HuH-7.5 (cell line): Measurements from ENCODE around the gene MYBPC2.

Source experiments
- DNase-seq: peaks from one replicate; pipeline ENCODE4 v3.0.0; 2011; ENCODE audit warnings: low spot score

MYBPC2 gene

DNA sequence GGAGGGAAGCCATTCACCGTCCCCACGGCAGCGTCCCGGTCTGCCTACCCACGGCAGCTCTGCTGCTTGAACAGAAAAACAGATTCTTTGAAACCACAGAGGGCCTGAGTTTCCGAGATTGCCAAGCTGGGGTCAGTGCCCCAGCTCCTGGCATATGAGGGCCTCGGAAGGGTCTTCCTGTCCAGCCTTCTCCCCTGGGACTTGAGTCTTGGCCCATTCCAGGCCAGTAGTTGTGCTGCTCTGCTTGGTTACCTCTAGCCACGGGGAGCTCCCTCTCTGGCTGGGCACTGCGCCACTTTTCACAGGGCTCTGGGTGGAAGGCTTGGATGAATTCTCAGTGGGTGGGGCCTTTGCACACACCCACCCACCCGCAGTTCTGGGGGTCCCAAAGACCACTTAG is 22.6 kb upstream of the MYBPC2 start:
- no peak for DNase-seq

GRCh38 chr19:50412419-50412818 is 20.3 kb upstream of the MYBPC2 start:
- no peak for DNase-seq

DNA sequence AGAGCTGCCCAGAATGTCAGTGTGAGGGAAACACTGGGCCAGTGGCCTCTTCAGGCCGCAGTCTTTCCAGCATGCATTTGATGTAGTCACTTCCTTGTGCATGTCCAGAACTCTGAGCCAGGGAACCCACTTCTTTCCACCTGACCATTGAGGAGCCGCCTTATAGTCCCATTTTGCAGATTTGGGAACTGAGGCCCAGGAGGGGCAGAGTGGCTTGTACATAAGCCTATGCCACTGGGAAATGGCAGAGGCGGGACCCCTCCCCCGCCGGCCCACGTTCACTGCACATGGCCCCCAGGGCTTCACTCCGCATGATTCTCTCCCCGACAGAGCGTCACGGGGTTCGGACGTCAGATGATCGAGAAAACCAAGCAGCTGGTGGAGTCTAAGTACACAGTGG is 19.6 kb upstream of the MYBPC2 start:
- no peak for DNase-seq

DNA sequence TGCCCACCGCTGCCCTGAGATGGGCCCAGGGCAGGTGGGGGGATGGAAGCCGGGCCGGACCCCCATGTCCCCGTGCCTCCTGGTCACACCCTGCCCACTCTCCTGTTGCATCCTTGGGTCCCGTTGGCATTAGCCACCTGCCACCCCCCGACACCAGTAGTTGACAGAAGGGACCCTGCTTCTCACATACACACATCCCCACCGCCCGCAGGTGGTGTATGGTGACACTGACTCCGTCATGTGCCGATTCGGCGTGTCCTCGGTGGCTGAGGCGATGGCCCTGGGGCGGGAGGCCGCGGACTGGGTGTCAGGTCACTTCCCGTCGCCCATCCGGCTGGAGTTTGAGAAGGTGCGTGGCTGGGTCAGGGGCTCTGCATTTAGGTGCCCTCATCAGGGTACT is 19.2 kb upstream of the MYBPC2 start:
- no peak for DNase-seq

GRCh38 chr19:50414864-50415660 is 17.6 kb upstream of the MYBPC2 start:
- DNase-seq: peak; percentile 66

GRCh38 chr19:50415661-50416033 is 17.0 kb upstream of the MYBPC2 start:
- DNase-seq: no peak

GRCh38 chr19:50416034-50416977 is 16.4 kb upstream of the MYBPC2 start:
- DNase-seq: no peak

DNA sequence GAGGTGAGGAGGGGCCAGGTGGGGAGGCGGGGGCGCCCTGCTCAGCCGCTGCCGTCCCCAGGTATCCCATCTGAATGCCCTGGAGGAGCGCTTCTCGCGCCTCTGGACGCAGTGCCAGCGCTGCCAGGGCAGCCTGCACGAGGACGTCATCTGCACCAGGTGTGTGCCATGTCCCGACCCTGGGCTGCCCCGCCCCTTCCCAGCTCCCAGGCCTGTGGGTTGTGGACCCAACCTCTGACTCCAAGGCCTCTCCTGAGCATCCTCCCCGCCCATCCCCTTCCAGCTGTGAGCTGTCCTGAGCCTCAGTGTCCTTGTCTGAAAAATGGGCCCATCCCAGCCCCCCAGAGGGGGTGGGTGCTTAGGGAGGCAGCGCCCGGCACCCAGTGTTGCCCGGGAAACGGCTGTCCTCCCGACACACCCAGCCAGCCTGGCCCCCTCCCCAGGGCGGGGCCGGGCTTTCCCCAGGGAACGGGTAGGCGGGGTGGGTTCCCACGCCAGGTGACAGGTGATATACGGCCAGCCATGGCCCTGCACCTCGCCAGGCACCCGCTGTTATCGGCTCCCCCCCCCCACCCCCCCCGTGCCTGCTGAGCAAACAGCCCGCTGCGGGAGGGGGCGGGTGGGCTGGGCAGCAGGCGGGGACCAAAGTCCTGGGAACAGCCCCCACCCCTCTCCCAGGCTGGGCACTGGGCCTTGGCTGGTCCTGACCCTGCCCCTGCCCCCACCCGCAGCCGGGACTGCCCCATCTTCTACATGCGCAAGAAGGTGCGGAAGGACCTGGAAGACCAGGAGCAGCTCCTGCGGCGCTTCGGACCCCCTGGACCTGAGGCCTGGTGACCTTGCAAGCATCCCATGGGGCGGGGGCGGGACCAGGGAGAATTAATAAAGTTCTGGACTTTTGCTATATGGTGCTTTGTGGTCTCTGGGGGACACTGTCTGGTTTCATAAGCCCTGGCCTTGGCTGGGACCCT is 15.3 kb upstream of the MYBPC2 start:
- no peak for DNase-seq

GRCh38 chr19:50418176-50419021 is 14.3 kb upstream of the MYBPC2 start, which contains the start of gene SPIB:
Gene SPIB (plus strand): TSS chr19:50418938. CDS start chr19:50418963, 25 bp downstream.
- no peak for DNase-seq

GRCh38 chr19:50419022-50419579 is 13.6 kb upstream of the MYBPC2 start:
- DNase-seq: no peak

DNA sequence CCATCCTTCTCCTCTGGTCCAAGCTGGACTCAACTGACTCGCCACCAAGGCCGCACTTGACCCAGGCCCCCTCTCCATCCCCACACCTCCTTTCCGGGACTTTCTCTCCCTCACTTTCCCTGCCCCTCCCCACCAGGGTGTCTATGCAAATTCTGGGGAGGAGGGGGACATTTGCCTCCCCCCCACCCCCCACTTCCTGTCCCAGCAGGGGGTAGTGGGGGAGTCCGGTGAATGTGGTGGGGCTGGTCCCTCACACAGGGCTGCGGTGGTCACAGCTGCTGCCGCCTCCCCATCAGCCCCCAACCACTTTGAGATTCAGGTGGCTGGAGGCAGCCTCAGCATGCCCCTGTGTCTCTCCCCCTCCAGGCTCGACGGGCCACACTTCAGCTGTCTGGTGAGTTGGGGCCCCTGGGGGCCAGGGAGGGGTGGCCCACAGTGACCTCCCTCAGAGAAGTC is 13.1 kb upstream of the MYBPC2 start:
- no peak for DNase-seq

- no peak for DNase-seq
These were observed 12.6 kb upstream of the MYBPC2 start for GRCh38 chr19:50420127-50420526.

DNA sequence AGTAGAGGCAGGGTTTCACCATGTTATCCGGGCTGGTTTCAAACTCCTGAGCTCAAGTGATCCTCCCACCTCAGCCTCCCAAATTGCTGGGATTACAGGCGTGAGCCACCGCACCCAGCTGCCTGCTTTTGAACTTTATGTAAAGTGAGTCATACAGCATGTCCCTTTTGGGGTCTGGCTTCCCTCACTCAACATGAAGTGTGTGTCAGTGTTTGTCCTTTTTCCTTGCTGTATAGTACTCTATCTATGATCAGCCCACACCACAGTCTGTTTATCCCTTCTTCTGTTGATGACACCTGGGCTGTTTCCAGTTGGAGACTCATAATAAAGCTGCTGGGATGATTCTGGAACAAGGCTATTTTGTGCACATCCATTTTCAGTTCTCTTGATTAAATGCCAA is 11.9 kb upstream of the MYBPC2 start:
- no peak for DNase-seq

DNA sequence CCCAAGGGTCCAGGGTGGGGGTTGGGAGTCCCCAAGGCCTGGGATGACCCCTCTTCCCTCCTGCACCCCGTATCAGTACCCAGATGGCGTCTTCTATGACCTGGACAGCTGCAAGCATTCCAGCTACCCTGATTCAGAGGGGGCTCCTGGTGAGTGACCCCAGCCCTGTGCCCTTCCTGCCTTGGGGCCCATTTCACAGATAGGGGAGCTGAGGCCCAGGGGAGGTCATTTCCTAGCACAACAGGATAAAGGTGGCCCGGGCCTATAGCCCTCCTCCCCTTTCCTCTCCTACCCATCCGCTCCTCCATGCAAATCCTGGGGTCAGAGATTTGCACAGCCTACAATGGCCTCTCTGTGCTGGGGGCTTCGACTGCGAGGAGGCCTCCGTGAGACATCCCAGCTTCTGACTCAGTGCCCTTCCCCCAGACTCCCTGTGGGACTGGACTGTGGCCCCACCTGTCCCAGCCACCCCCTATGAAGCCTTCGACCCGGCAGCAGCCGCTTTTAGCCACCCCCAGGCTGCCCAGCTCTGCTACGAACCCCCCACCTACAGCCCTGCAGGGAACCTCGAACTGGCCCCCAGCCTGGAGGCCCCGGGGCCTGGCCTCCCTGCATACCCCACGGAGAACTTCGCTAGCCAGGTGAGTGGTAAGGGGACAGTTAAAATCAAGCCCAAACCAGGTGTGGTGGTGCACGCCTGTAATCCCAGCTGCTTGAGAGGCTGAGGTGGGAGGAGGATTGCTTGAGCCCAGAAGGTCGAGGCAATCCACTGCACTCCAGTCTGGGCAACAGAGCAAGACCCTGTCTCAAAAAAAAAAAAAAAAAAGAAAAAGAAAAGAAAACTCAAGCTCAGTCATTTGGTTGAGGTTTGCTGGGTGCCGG is 10.1 kb upstream of the MYBPC2 start:
- no peak for DNase-seq

DNA sequence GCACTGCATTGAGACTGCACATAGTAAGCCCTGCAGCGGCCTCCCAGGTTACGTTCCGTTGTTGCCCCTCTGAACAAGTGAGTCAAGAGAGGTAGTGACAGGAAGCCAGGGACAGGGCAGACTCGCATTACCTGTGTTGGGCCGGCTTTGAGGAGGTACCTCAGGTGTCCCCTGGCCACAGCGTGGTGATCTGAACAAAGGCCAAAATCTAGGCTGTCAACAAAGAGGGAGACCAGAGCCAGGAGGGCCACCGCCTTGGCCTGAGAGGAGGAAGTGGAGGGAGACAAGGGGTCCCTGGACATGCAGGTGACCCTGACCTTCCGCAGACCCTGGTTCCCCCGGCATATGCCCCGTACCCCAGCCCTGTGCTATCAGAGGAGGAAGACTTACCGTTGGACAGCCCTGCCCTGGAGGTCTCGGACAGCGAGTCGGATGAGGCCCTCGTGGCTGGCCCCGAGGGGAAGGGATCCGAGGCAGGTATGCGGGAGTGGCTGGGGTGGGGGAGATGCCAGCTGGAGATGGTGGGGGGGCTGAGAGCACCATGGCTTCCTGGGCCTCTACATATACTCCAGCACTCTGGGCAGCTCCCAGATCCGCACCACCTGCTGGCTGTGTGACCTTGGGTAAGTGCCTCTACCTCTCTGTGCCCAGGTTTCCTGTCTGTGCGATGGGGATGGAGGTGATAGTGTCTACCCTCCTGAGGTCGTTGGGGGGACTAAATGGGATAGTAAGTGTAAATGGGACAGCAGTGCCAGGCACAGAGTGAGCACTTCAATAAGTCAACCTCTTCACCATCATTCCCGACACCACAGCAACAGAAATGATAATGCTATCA is 9.2 kb upstream of the MYBPC2 start:
- no peak for DNase-seq

DNA sequence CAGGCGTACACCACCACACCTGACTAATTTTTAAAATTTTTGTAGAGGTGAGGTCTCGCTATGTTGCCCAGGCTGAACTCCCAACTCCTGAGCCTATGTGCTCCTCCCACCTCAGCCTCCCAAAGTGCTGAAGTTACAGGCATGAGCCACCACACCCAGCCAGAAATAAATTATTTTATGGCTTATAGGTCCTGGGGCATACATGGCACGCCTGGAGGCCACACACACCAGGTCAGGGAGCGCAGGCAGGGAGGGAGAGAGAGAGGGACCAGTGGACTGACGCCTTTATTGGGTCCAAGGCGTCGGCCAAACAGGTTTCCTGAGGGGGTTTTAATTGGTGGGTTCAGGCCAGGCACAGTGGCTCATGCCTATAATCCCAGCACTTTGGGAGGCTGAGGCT is 7.1 kb upstream of the MYBPC2 start:
- DNase-seq: no peak

GRCh38 chr19:50427318-50427925 is 5.3 kb upstream of the MYBPC2 start:
- no peak for DNase-seq

DNA sequence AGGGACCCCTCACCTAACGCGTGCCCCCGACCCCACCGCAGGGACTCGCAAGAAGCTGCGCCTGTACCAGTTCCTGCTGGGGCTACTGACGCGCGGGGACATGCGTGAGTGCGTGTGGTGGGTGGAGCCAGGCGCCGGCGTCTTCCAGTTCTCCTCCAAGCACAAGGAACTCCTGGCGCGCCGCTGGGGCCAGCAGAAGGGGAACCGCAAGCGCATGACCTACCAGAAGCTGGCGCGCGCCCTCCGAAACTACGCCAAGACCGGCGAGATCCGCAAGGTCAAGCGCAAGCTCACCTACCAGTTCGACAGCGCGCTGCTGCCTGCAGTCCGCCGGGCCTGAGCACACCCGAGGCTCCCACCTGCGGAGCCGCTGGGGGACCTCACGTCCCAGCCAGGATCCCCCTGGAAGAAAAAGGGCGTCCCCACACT is 4.7 kb upstream of the MYBPC2 start:
- DNase-seq: no peak
